ENCODE measurements around the gene ZG16B.

- no peak for TF ChIP-seq CTCF (IDR thresholded peaks at IDR 0.05)
- TF ChIP-seq GRHL2 (CRISPR knock-in tag; IDR thresholded peaks at IDR 0.05; ENCODE audit: insufficient replicate concordance, severe bottlenecking) = no peak
- TF ChIP-seq ZNF121 (CRISPR knock-in tag; IDR thresholded peaks at IDR 0.05) = no peak
- no peak for TF ChIP-seq STAT6 (CRISPR knock-in tag; conservative IDR thresholded peaks at IDR 0.05; ENCODE audit: low read depth)
- no peak for TF ChIP-seq MYBL2 (CRISPR knock-in tag; IDR thresholded peaks at IDR 0.05)
Observed at GRCh38 chr16:2846511-2847310, 16.6 kb downstream of the ZG16B start.

Data from WTC11 (cell line).